Left renal cortex interstitium (tissue), 4 donors: Measurements from ENCODE around the gene ARPC1B. TPM values are rescaled to one million over a fixed set of nuclear protein-coding genes. Genes with fewer than 3 reads are reported as not detected.

Source experiments
- DNase-seq, 4 donors: peaks; one replicate each; pipeline ENCODE4 v3.0.0-alpha.2; 2013; ENCODE audit warnings: low read depth in 4 of 4, low spot score in 2 of 4, missing footprints in 1 of 4
- polyA plus RNA-seq, 4 donors: library from polyadenylated mRNA; unstranded; fragments of 120-200 nt; gene quantifications; one replicate each; pipeline ENCODE4 v1.2.1, GENCODE V29; 2013; ENCODE audit not compliant: insufficient read length in 4 of 4

ARPC1B gene
- polyA plus RNA-seq, 4 donors, result 28.1 to 43.0 (median 35.5) TPM

- peak; percentile 70 to 93 (median 86) for DNase-seq
These were observed 64.3 kb downstream of the ARPC1B start, which contains the start of the genes CPSF4 and PTCD1 for GRCh38 chr7:99438573-99439480. TSS of gene CPSF4 (plus strand) at chr7:99438943. CDS start at chr7:99439083, 140 bp downstream. TSS of gene PTCD1 (minus strand) at chr7:99438798. CDS start at chr7:99435242, 3,556 bp downstream.

- no peak for DNase-seq
These were observed 65.7 kb downstream of the ARPC1B start for GRCh38 chr7:99440195-99440594.

Other genes starting within 250 kb of the ARPC1B start
- 10 to 100 TPM; 13.7 to 19.4 (median 17.3) TPM for gene SMURF1, start 230.6 kb upstream of the ARPC1B start, polyA plus RNA-seq
- not detected for gene KPNA7, start 166.6 kb upstream of the ARPC1B start, polyA plus RNA-seq
- under 1 TPM in 3 of 4 donors, not detected in 1; 0.17 to 0.33 (median 0.21) TPM for gene MYH16, start 101.9 kb upstream of the ARPC1B start, polyA plus RNA-seq
- gene ARPC1A, start 48.8 kb upstream of the ARPC1B start, polyA plus RNA-seq, result 100 to 1,000 TPM; 105 to 116 (median 107) TPM
- gene PDAP1, start 33.9 kb downstream of the ARPC1B start, polyA plus RNA-seq, result 100 to 1,000 TPM; 145 to 161 (median 149) TPM
- 100 to 1,000 TPM; 102 to 120 (median 108) TPM for gene BUD31, start 34.2 kb downstream of the ARPC1B start, polyA plus RNA-seq
- gene PTCD1, start 64.1 kb downstream of the ARPC1B start, polyA plus RNA-seq, result 1 to 10 TPM; 4.2 to 5.4 (median 4.9) TPM
- 10 to 100 TPM; 23.0 to 47.7 (median 36.0) TPM for gene CPSF4, start 64.2 kb downstream of the ARPC1B start, polyA plus RNA-seq
- 100 to 1,000 TPM; 380 to 500 (median 431) TPM for gene ATP5MF, start 91.4 kb downstream of the ARPC1B start, polyA plus RNA-seq
- gene ZNF789, start 98.2 kb downstream of the ARPC1B start, polyA plus RNA-seq, result 10 to 100 TPM; 18.8 to 68.8 (median 36.4) TPM
- 10 to 100 TPM; 13.5 to 20.8 (median 16.1) TPM for gene ZNF394, start 125.6 kb downstream of the ARPC1B start, polyA plus RNA-seq
- 10 to 100 TPM; 14.8 to 16.7 (median 16.1) TPM for gene ZKSCAN5, start 129.9 kb downstream of the ARPC1B start, polyA plus RNA-seq
- gene FAM200A, start 177.4 kb downstream of the ARPC1B start, polyA plus RNA-seq, result 10 to 100 TPM; 13.3 to 16.9 (median 15.6) TPM
- gene ZNF655, start 183.9 kb downstream of the ARPC1B start, polyA plus RNA-seq, result 100 to 1,000 TPM in 1 of 4 donors, 10 to 100 TPM in 3; 65.7 to 112 (median 83.5) TPM
- gene TMEM225B, start 223.5 kb downstream of the ARPC1B start, polyA plus RNA-seq, result 1 to 10 TPM; 2.0 to 2.4 (median 2.1) TPM
- 10 to 100 TPM; 17.3 to 21.4 (median 19.6) TPM for gene ZSCAN25, start 242.2 kb downstream of the ARPC1B start, polyA plus RNA-seq